ENCODE results near the gene RPL38. TPM values are rescaled to one million over a fixed set of nuclear protein-coding genes. Genes with fewer than 3 reads are reported as not detected.

RPL38 gene
- polyA plus RNA-seq, 2 of the 4 experiments (the other 2 are of a cell fraction), result 3,205 to 4,133 TPM

- CTCF ChIA-PET, result interaction anchor here (1.2 kb wide), 1 partner anchor 23 kb away, joined by 3 read pairs; no protein-coding TSS in a partner anchor
- TF ChIP-seq MAX (IDR thresholded peaks at IDR 0.05), result no peak
- TF ChIP-seq ZFP36 (IDR thresholded peaks at IDR 0.05; ENCODE audit: borderline replicate concordance, partially characterized antibody), result no peak
- no peak for TF ChIP-seq ZNF302 (CRISPR knock-in tag; IDR thresholded peaks at IDR 0.05)
- no peak for TF ChIP-seq KDM5A (IDR thresholded peaks at IDR 0.05)
- no peak for TF ChIP-seq MYC (IDR thresholded peaks at IDR 0.05; ENCODE audit: borderline replicate concordance, low read length)
- TF ChIP-seq EP300 (IDR thresholded peaks at IDR 0.05), result no peak
- TF ChIP-seq MAFK (IDR thresholded peaks at IDR 0.05; ENCODE audit: partially characterized antibody), result no peak
- no peak for TF ChIP-seq HDAC2 (IDR thresholded peaks at IDR 0.05)
- no peak for TF ChIP-seq RFX5 (IDR thresholded peaks at IDR 0.05)
- TF ChIP-seq EHF (CRISPR knock-in tag; IDR thresholded peaks at IDR 0.05), result no peak
- TF ChIP-seq ATOH8 (CRISPR knock-in tag; IDR thresholded peaks at IDR 0.05; ENCODE audit: low read depth), result no peak
- no peak for TF ChIP-seq HOXB13 (CRISPR knock-in tag; IDR thresholded peaks at IDR 0.05; ENCODE audit: low read depth)
- TF ChIP-seq REST (IDR thresholded peaks at IDR 0.05), result no peak
- TF ChIP-seq FOXS1 (CRISPR knock-in tag; IDR thresholded peaks at IDR 0.05), result no peak
- no peak for TF ChIP-seq TP53 (CRISPR knock-in tag; IDR thresholded peaks at IDR 0.05)
- no peak for TF ChIP-seq NFE2L2 (conservative IDR thresholded peaks at IDR 0.05; ENCODE audit: low read length)
- POLR2A ChIA-PET, result no interaction called here
- no peak for DNase-seq (ENCODE audit: low read depth in 1 of 2, low spot score in 1 of 2)
- FAIRE-seq, result no peak
- H3K4me2 ChIP-seq, result no peak overlapping the region
- WGBS (ENCODE audit: missing lambda C conversion rate), result 58% methylated on average over 10 of the region's 10 CpGs
- H3K4me3 ChIP-seq, result no peak overlapping the region
- H3K4me1 ChIP-seq, result no peaks in the 10 kb centered on the region
- H3K9me3 ChIP-seq, result no peaks in the 10 kb centered on the region
- no peak for ATAC-seq
- H3K27ac ChIP-seq, result no peak overlapping the region
These were observed 38.0 kb downstream of the RPL38 start for GRCh38 chr17:74241431-74241830.

- POLR2A ChIA-PET, result no interaction called here
- no peak for ATAC-seq
- WGBS (ENCODE audit: missing lambda C conversion rate), result 54% methylated on average over 2 of the region's 2 CpGs
These were observed 38.4 kb downstream of the RPL38 start for GRCh38 chr17:74241847-74242246.

More at GRCh38 chr17:74241847-74242246, 38.4 kb downstream of the RPL38 start:
- H3K4me1 ChIP-seq, result no peaks in the 10 kb centered on the region
- DNase-seq (ENCODE audit: low read depth in 1 of 2, low spot score in 1 of 2), result no peak
- H3K27ac ChIP-seq, result no peak overlapping the region
- no peak overlapping the region for H3K4me3 ChIP-seq
- H3K4me2 ChIP-seq, result no peak overlapping the region
- CTCF ChIA-PET, result no interaction called here
- no peak for TF ChIP-seq JUN (IDR thresholded peaks at IDR 0.05)
- no peak for TF ChIP-seq HDAC2 (IDR thresholded peaks at IDR 0.05)
- TF ChIP-seq KDM1A (IDR thresholded peaks at IDR 0.05; ENCODE audit: low read depth), result no peak
- no peak for TF ChIP-seq PHF8 (IDR thresholded peaks at IDR 0.05; ENCODE audit: borderline replicate concordance, low read depth)
- TF ChIP-seq POLR2AphosphoS2 (conservative IDR thresholded peaks at IDR 0.05; ENCODE audit: low read length), result no peak
- no peak for TF ChIP-seq HES2 (IDR thresholded peaks at IDR 0.05)
- TF ChIP-seq CBX8 (IDR thresholded peaks at IDR 0.05), result no peak
- no peaks in the 10 kb centered on the region for H3K9me3 ChIP-seq
- no peak for FAIRE-seq

Measured in A549 (cell line).